Gastroesophageal sphincter (tissue), 4 donors: ENCODE measurements around the gene STEAP3. TPM values are rescaled to one million over a fixed set of nuclear protein-coding genes. Genes with fewer than 3 reads are reported as not detected.
A peak's percentile ranks its signal among the peaks of the same experiment; 100 is the strongest.

Source experiments
- ATAC-seq: fragments of 150-250 bp; one replicate; pipeline ENCODE4 v1.9.1; 2016; ENCODE audit warnings: mild to moderate bottlenecking, moderate library complexity
- H3K27ac ChIP-seq, 4 donors: fragments of 200-600 bp; sonication (generic) in 3 of 4; 1 replicate in 3 of 4; 2 replicates in 1 of 4; pipeline ENCODE4 v1.5.1; 2016 to 2019
- H3K27me3 ChIP-seq: fragments of 200-600 bp; sonication (generic); one replicate; pipeline ENCODE4 v1.5.1; 2019
- H3K36me3 ChIP-seq, 2 donors: fragments of 200-600 bp; sonication (generic); one replicate each; pipeline ENCODE4 v1.5.1; 2019; ENCODE audit warnings: control low read depth in 1 of 2
- H3K4me1 ChIP-seq, 3 donors: fragments of 200-600 bp; sonication (generic); 1 replicate in 2 of 3; 2 replicates in 1 of 3; pipeline ENCODE4 v1.5.1; 2016 to 2019; ENCODE audit warnings: control low read depth in 2 of 3
- H3K4me3 ChIP-seq, 2 donors: fragments of 200-600 bp; sonication (generic); one replicate each; pipeline ENCODE4 v1.5.1; 2019; ENCODE audit warnings: mild to moderate bottlenecking in 1 of 2, moderate library complexity in 1 of 2
- H3K9me3 ChIP-seq, 3 donors: fragments of 200-600 bp; sonication (generic); one replicate each; pipeline ENCODE4 v1.5.1; 2017 to 2019; ENCODE audit warnings: control low read depth in 2 of 3
- CTCF ChIP-seq, 4 experiments: fragments of 200-600 bp in 2 of 4; fragments of 450-650 bp in 2 of 4; sonication (generic) in 1 of 4; IDR thresholded peaks; one replicate each; pipeline ENCODE4 v1.5.1; 2017 to 2019; ENCODE audit warnings: antibody characterized with exemption in 4 of 4, mild to moderate bottlenecking in 2 of 4, moderate library complexity in 2 of 4
- EP300 ChIP-seq: sonication (generic); formaldehyde crosslinking; IDR thresholded peaks from one replicate; pipeline ENCODE4 v1.6.1; 2017; ENCODE audit warnings: antibody characterized with exemption, mild to moderate bottlenecking
- POLR2A ChIP-seq, 2 donors: fragments of 450-650 bp; IDR thresholded peaks; one replicate each; pipeline ENCODE4 v1.6.1; 2017; ENCODE audit warnings: antibody characterized with exemption in 2 of 2, mild to moderate bottlenecking in 2 of 2, moderate library complexity in 1 of 2
- POLR2AphosphoS5 ChIP-seq: sonication (generic); formaldehyde crosslinking; IDR thresholded peaks from one replicate; pipeline ENCODE4 v1.6.1; 2017; ENCODE audit warnings: antibody characterized with exemption
- WGBS, 2 donors: methylation state at CpG; one replicate each; pipeline ENCODE4 v1.1.5; 2018; ENCODE audit warnings: low coverage in 1 of 2; 5-methylcytosine and 5-hydroxymethylcytosine counted together
- total RNA-seq, 4 donors: library from RNA; depleted of rRNA; stranded (reverse); fragments of >200 nt; gene quantifications; one replicate each; pipeline ENCODE4 v1.1.0, GENCODE V29; 2016

Gene STEAP3
- total RNA-seq, 4 donors from 2014 or later: 2.0 to 10.6 (median 4.6) TPM

GRCh38 chr2:119280680-119281079, 57.0 kb downstream of the STEAP3 start:
- Histone ChIP-seq H3K27me3 (no peaks in the 10 kb centered on the region), H3K27ac (no peak overlapping the region), H3K9me3 (no peaks in the 10 kb centered on the region), H3K4me3 (no peak overlapping the region), H3K4me1 (peaks cover 0 to 15% (median 0%) of the 10 kb centered on the region in 3 donors), H3K36me3 (no peaks in the 10 kb centered on the region)
- TF ChIP-seq CTCF (IDR thresholded peaks at IDR 0.05) (no peak), EP300 (no peak), POLR2A (IDR thresholded peaks at IDR 0.05) (no peak)
- no peak for ATAC-seq
- WGBS, 2 donors: 66 to 68% methylated on average over 3 to 4 of the region's 4 CpGs

DNA sequence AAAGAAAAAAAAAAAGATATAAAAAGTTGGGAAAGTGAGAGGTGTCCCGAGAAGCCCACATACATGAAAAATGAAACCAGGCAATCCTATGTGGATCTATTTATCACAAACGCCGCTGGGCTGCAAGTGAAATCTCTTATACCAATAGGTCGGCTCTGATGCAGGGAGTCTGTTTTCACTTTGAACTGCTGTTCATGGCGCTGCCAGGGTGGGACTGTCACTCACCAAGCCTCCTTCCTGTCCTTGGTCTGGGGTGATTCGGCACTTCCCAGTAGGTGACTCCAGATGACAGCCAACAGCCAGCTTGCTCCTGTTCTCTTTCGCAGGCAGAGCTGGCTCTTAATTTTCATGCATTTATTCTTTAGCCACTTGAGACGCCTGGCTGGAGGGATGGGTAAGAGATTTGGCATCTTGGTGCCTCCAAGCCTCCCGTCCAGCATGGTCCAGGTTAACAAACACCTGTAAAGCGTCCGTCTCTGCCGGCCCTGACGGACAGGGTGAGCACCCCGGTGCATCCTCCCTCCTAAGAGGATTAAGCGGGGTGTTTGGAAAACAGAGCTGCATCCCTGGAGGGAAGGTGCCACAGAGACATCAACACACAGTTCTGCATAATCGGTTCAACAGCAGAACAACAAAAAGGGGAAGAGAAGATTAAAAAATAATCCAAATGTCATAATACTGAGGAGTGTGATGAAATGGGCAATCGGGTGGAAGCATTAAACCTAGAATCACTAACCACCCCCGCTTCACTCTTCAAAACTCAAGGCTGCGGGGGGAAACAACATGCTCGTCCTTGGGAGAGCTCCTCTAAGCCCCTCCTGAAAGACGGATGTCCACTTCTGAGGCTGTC, 58.7 kb downstream of the STEAP3 start:
- no peak overlapping the region for H3K27ac ChIP-seq
- peaks cover 0 to 9% of the 10 kb centered on the region in 2 donors for H3K36me3 ChIP-seq
- no peak overlapping the region for H3K4me3 ChIP-seq
- peaks cover 0 to 15% (median 0%) of the 10 kb centered on the region in 3 donors for H3K4me1 ChIP-seq
- WGBS, 2 donors: 90 to 91% methylated on average over 7 to 14 of the region's 21 CpGs
- no peaks in the 10 kb centered on the region for H3K9me3 ChIP-seq
- TF ChIP-seq EP300 (no peak), POLR2AphosphoS5 (no peak), POLR2A (IDR thresholded peaks at IDR 0.05) (no peak)
- H3K27me3 ChIP-seq: no peaks in the 10 kb centered on the region
- no peak for ATAC-seq

- TF ChIP-seq EP300: no peak
- TF ChIP-seq POLR2AphosphoS5: peak; percentile 28
- peaks cover 0 to 9% of the 10 kb centered on the region in 2 donors for H3K36me3 ChIP-seq
Measured at GRCh38 chr2:119282996-119283511, 59.4 kb downstream of the STEAP3 start.

GRCh38 chr2:119283873-119284331, 60.3 kb downstream of the STEAP3 start:
- TF ChIP-seq CTCF (IDR thresholded peaks at IDR 0.05) (no peak), EP300 (no peak), POLR2AphosphoS5 (peak; percentile 69), POLR2A (IDR thresholded peaks at IDR 0.05) (no peak)
- Histone ChIP-seq H3K36me3 (peaks cover 0 to 9% of the 10 kb centered on the region in 2 donors), H3K27ac (no peak overlapping the region), H3K4me3 (no peak overlapping the region), H3K9me3 (no peaks in the 10 kb centered on the region), H3K27me3 (no peaks in the 10 kb centered on the region), H3K4me1 (peaks cover 0 to 21% (median 0%) of the 10 kb centered on the region in 3 donors)
- 63 to 75% methylated on average over 5 to 7 of the region's 10 CpGs for WGBS, 2 donors
- ATAC-seq: peak; percentile 87

More at GRCh38 chr2:119282996-119283511, 59.4 kb downstream of the STEAP3 start:
- Histone ChIP-seq H3K4me1 (peaks cover 0 to 15% (median 0%) of the 10 kb centered on the region in 3 donors), H3K27me3 (no peaks in the 10 kb centered on the region), H3K4me3 (no peak overlapping the region), H3K9me3 (no peaks in the 10 kb centered on the region), H3K27ac (no peak overlapping the region)
- no peak for ATAC-seq
- 17 to 54% methylated on average over 1 to 3 of the region's 4 CpGs for WGBS, 2 donors

GRCh38 chr2:119286661-119287060, 63.0 kb downstream of the STEAP3 start:
- 81 to 86% methylated on average over 4 to 8 of the region's 8 CpGs for WGBS, 2 donors
- H3K9me3 ChIP-seq: no peaks in the 10 kb centered on the region
- no peak for ATAC-seq
- TF ChIP-seq POLR2AphosphoS5 (no peak), POLR2A (IDR thresholded peaks at IDR 0.05) (no peak), CTCF (IDR thresholded peaks at IDR 0.05) (no peak), EP300 (no peak)
- H3K27me3 ChIP-seq: no peaks in the 10 kb centered on the region
- H3K4me1 ChIP-seq: peaks cover 0 to 44% (median 0%) of the 10 kb centered on the region in 3 donors
- peaks cover 0 to 9% of the 10 kb centered on the region in 2 donors for H3K36me3 ChIP-seq
- no peak overlapping the region for H3K27ac ChIP-seq
- H3K4me3 ChIP-seq: no peak overlapping the region
